Trophoblast cell (in vitro differentiated cells and primary cell): ENCODE results near the gene TREML1.

Experiments
- DNase-seq, 2 donors: peaks; one replicate each; pipeline ENCODE4 v3.0.0-alpha.2; 2016
- H2AFZ ChIP-seq: 2 replicates; pipeline ENCODE4 v1.6.1; 2013; ENCODE audit warnings: low read length, moderate library complexity, mild to moderate bottlenecking; ENCODE audit not compliant: insufficient read depth, poor library complexity
- H2AK5ac ChIP-seq: 2 replicates; pipeline ENCODE4 v1.6.1; 2013; ENCODE audit warnings: mild to moderate bottlenecking, low read length
- H2BK120ac ChIP-seq: 2 replicates; pipeline ENCODE4 v1.6.1; 2013; ENCODE audit warnings: low read length, mild to moderate bottlenecking, moderate library complexity; ENCODE audit not compliant: insufficient read depth, poor library complexity
- H2BK12ac ChIP-seq: 2 replicates; pipeline ENCODE4 v1.6.1; 2013; ENCODE audit warnings: mild to moderate bottlenecking, low read length, moderate library complexity
- H2BK5ac ChIP-seq: 2 replicates; pipeline ENCODE4 v1.6.1; 2013; ENCODE audit warnings: low read length, low read depth, moderate library complexity, mild to moderate bottlenecking; ENCODE audit not compliant: poor library complexity
- H3K14ac ChIP-seq: 2 replicates; pipeline ENCODE4 v1.6.1; 2013; ENCODE audit warnings: mild to moderate bottlenecking, low read length
- H3K18ac ChIP-seq: 2 replicates; pipeline ENCODE4 v1.6.1; 2013; ENCODE audit warnings: mild to moderate bottlenecking, low read length
- H3K23ac ChIP-seq: 2 replicates; pipeline ENCODE4 v1.6.1; 2013; ENCODE audit warnings: low read length
- H3K27ac ChIP-seq: 2 replicates; pipeline ENCODE4 v1.5.1; 2013; ENCODE audit warnings: low read depth, mild to moderate bottlenecking, inconsistent platforms, low read length, moderate library complexity
- H3K27me3 ChIP-seq: 2 replicates; pipeline ENCODE4 v1.6.1; 2013; ENCODE audit warnings: inconsistent platforms, mild to moderate bottlenecking, low read length, moderate library complexity; ENCODE audit not compliant: insufficient read depth
- H3K36me3 ChIP-seq, 2 experiments: 1 replicate in 1 of 2; 2 replicates in 1 of 2; pipeline ENCODE4 v1.6.1; 2013; ENCODE audit warnings: low read length in 2 of 2, mild to moderate bottlenecking in 2 of 2, moderate library complexity in 1 of 2; ENCODE audit not compliant: insufficient read depth in 2 of 2, control insufficient read depth in 1 of 2
- H3K4ac ChIP-seq: 2 replicates; pipeline ENCODE4 v1.6.1; 2013; ENCODE audit warnings: low read depth, mild to moderate bottlenecking, low read length, moderate library complexity
- H3K4me1 ChIP-seq, 2 experiments: 1 replicate in 1 of 2; 2 replicates in 1 of 2; pipeline ENCODE4 v1.6.1; 2013; ENCODE audit warnings: low read length in 2 of 2, mild to moderate bottlenecking in 2 of 2, moderate library complexity in 1 of 2; ENCODE audit not compliant: insufficient read depth in 2 of 2, control insufficient read depth in 1 of 2
- H3K4me2 ChIP-seq: 2 replicates; pipeline ENCODE4 v1.6.1; 2013; ENCODE audit warnings: inconsistent platforms, mild to moderate bottlenecking, low read length, moderate library complexity
- H3K4me3 ChIP-seq: 2 replicates; pipeline ENCODE4 v1.5.1; 2013; ENCODE audit warnings: mild to moderate bottlenecking, low read depth, low read length, inconsistent platforms
- H3K79me1 ChIP-seq: one replicate; pipeline ENCODE4 v1.6.1; 2013; ENCODE audit warnings: low read length
- H3K79me2 ChIP-seq: 2 replicates; pipeline ENCODE4 v1.6.1; 2013; ENCODE audit warnings: low read length, mild to moderate bottlenecking; ENCODE audit not compliant: control insufficient read depth, insufficient read depth, poor library complexity
- H3K9ac ChIP-seq: 2 replicates; pipeline ENCODE4 v1.6.1; 2013; ENCODE audit warnings: mild to moderate bottlenecking, low read length
- H3K9me3 ChIP-seq: 2 replicates; pipeline ENCODE4 v1.6.1; 2013; ENCODE audit warnings: low read depth, mild to moderate bottlenecking, control low read depth, inconsistent platforms, low read length; ENCODE audit not compliant: insufficient read depth
- H4K12ac ChIP-seq: 2 replicates; pipeline ENCODE4 v1.6.1; 2013; ENCODE audit warnings: low read depth, mild to moderate bottlenecking, low read length, moderate library complexity
- H4K8ac ChIP-seq: 2 replicates; pipeline ENCODE4 v1.6.1; 2013; ENCODE audit warnings: low read depth, mild to moderate bottlenecking, low read length, moderate library complexity
- H4K91ac ChIP-seq: one replicate; pipeline ENCODE4 v1.6.1; 2013; ENCODE audit warnings: low read depth, mild to moderate bottlenecking, low read length, moderate library complexity
- WGBS: extraction: QIAGEN DNeasy Blood & Tissue Kit; methylation state at CpG from one replicate; pipeline ENCODE4 v1.1.7; 2013; ENCODE audit warnings: missing lambda C conversion rate; ENCODE audit not compliant: insufficient read length, insufficient coverage; ENCODE audit errors: extremely low coverage; 5-methylcytosine and 5-hydroxymethylcytosine counted together

Gene TREML1

DNA sequence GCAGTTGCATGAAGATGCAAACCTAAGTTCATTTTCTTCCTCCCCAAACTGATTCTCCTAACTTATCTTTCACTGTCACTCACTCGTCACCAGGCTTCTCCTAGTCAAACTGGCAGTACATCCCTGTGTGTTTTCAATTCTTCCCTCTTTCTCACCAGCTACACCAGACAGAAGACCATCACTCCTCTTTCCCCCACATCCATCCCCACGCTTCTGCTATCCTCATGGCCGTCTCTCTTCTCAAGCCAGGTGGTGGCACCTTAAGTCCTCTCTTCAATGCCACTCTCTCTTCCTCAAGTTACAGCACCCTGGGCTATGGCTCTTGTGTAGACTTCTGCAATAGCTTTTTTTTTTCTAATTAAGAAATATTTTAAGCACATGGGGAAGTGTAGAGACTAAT, 23.1 kb upstream of the TREML1 start:
- Histone ChIP-seq H2BK12ac (no peak overlapping the region), H3K23ac (no peak overlapping the region), H4K8ac (no peak overlapping the region), H3K27me3 (no peaks in the 10 kb centered on the region), H3K4me3 (no peak overlapping the region), H2BK120ac (no peak overlapping the region), H4K91ac (no peak overlapping the region), H3K4me1 (no peaks in the 10 kb centered on the region), H3K9me3 (no peaks in the 10 kb centered on the region), H3K27ac (no peak overlapping the region), H3K79me1 (no peaks in the 10 kb centered on the region), H3K14ac (no peak overlapping the region), H3K79me2 (no peaks in the 10 kb centered on the region), H3K36me3 (no peaks in the 10 kb centered on the region), H2AK5ac (no peak overlapping the region), H3K4me2 (no peak overlapping the region), H3K4ac (no peak overlapping the region), H2BK5ac (no peak overlapping the region), H2AFZ (no peak overlapping the region), H3K18ac (no peak overlapping the region), H4K12ac (no peak overlapping the region), H3K9ac (no peak overlapping the region)
- no peak for DNase-seq
- no CpG with 5 or more reads among the region's 3 CpGs for WGBS

GRCh38 chr6:41176189-41176588, 22.0 kb upstream of the TREML1 start:
- no peak overlapping the region for H3K18ac ChIP-seq
- no CpG with 5 or more reads among the region's 12 CpGs for WGBS

DNA sequence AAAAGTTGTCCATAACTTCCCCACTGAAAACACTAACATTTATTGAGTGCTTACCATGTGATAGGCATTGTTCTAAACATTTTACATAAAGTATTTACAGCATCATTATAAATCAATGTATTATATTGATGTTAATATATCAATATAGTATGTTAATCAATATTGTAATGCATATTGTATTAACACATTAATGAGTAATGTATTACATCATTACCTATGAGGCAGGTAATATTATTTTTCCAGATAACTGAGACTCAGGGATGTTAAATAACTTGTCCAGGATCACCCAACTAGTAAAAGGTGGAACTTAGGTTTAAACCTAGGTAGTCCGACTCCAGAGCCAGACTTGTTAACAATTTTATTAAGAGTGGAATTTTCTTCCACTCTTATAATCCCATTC, 20.9 kb upstream of the TREML1 start:
- Histone ChIP-seq H2AFZ (no peak overlapping the region), H3K4ac (no peak overlapping the region), H2AK5ac (no peak overlapping the region), H3K79me2 (no peaks in the 10 kb centered on the region), H3K23ac (no peak overlapping the region), H3K9me3 (no peaks in the 10 kb centered on the region), H2BK12ac (no peak overlapping the region), H4K91ac (no peak overlapping the region), H3K14ac (no peak overlapping the region), H3K18ac (no peak overlapping the region), H3K9ac (no peak overlapping the region), H3K79me1 (no peaks in the 10 kb centered on the region), H3K4me2 (no peak overlapping the region), H4K12ac (no peak overlapping the region), H3K36me3 (no peaks in the 10 kb centered on the region), H3K4me1 (no peaks in the 10 kb centered on the region), H4K8ac (no peak overlapping the region), H2BK5ac (no peak overlapping the region), H3K27me3 (no peaks in the 10 kb centered on the region), H2BK120ac (no peak overlapping the region), H3K27ac (no peak overlapping the region), H3K4me3 (no peak overlapping the region)
- no CpG with 5 or more reads among the region's 1 CpG for WGBS
- DNase-seq: no peak

More at GRCh38 chr6:41176189-41176588, 22.0 kb upstream of the TREML1 start:
- Histone ChIP-seq H3K4ac (no peak overlapping the region), H4K12ac (no peak overlapping the region), H4K8ac (no peak overlapping the region), H3K27ac (no peak overlapping the region), H2AK5ac (no peak overlapping the region), H3K9me3 (no peaks in the 10 kb centered on the region), H3K4me1 (no peaks in the 10 kb centered on the region), H3K4me3 (no peak overlapping the region), H3K9ac (no peak overlapping the region), H2BK5ac (no peak overlapping the region), H3K27me3 (no peaks in the 10 kb centered on the region), H3K36me3 (no peaks in the 10 kb centered on the region), H4K91ac (no peak overlapping the region), H3K79me1 (no peaks in the 10 kb centered on the region), H3K4me2 (no peak overlapping the region), H2AFZ (no peak overlapping the region), H2BK120ac (no peak overlapping the region), H3K14ac (no peak overlapping the region), H3K79me2 (no peaks in the 10 kb centered on the region), H3K23ac (no peak overlapping the region), H2BK12ac (no peak overlapping the region)
- DNase-seq: no peak

DNA sequence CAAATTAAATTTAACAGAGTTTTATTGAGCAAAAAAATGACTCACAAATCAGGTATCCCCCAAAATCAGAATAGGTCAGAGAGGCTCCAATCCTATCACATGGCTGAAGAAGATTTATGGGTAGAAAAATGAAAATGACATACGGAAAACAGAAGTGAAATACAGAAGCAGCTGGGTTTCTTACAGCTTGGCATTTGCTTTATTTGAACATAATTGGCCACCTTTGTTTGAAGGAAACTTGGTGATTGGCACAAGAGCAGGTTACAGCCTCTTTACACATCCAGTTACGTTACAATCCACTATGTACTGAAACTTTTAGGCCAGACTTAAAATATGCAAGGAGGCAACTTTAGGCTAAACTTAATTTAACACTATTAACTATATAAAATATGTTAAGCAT, 20.5 kb upstream of the TREML1 start:
- Histone ChIP-seq H3K79me1 (no peaks in the 10 kb centered on the region), H3K14ac (no peak overlapping the region), H4K8ac (no peak overlapping the region), H4K12ac (no peak overlapping the region), H3K4me3 (no peak overlapping the region), H3K9ac (no peak overlapping the region), H3K4me1 (no peaks in the 10 kb centered on the region), H2BK120ac (no peak overlapping the region), H3K23ac (no peak overlapping the region), H3K18ac (no peak overlapping the region), H3K9me3 (no peaks in the 10 kb centered on the region), H3K36me3 (no peaks in the 10 kb centered on the region), H3K27ac (no peak overlapping the region), H2AK5ac (no peak overlapping the region), H2BK12ac (no peak overlapping the region), H3K27me3 (no peaks in the 10 kb centered on the region), H2BK5ac (no peak overlapping the region), H4K91ac (no peak overlapping the region), H3K79me2 (no peaks in the 10 kb centered on the region), H3K4me2 (no peak overlapping the region), H2AFZ (no peak overlapping the region), H3K4ac (no peak overlapping the region)
- no CpG with 5 or more reads among the region's 2 CpGs for WGBS
- DNase-seq: no peak
